Rectal smooth muscle tissue (tissue), 1 donor: Measurements from ENCODE around the gene PAK1.

Source experiments
- H3K27ac ChIP-seq: one replicate; pipeline ENCODE4 v1.7.0; 2013; ENCODE audit warnings: low read depth, low read length, inconsistent platforms
- H3K27me3 ChIP-seq: one replicate; pipeline ENCODE4 v1.7.0; 2013; ENCODE audit warnings: low read length; ENCODE audit not compliant: control insufficient read depth, insufficient read depth
- H3K36me3 ChIP-seq: one replicate; pipeline ENCODE4 v1.7.0; 2013; ENCODE audit warnings: low read length; ENCODE audit not compliant: control insufficient read depth, insufficient read depth
- H3K4me1 ChIP-seq: one replicate; pipeline ENCODE4 v1.7.0; 2013; ENCODE audit warnings: low read length; ENCODE audit not compliant: control insufficient read depth, insufficient read depth
- H3K4me3 ChIP-seq: one replicate; pipeline ENCODE4 v1.7.0; 2013; ENCODE audit warnings: low read length
- H3K9ac ChIP-seq: one replicate; pipeline ENCODE4 v1.7.0; 2013; ENCODE audit warnings: low read length

Gene PAK1

GRCh38 chr11:77409046-77409445 lies 64.8 kb downstream of the PAK1 start:
- H3K4me1 ChIP-seq: peaks cover 9% of the 10 kb centered on the region
- no peak overlapping the region for H3K27ac ChIP-seq
- H3K36me3 ChIP-seq: no peaks in the 10 kb centered on the region
- no peaks in the 10 kb centered on the region for H3K27me3 ChIP-seq
- H3K4me3 ChIP-seq: no peak overlapping the region
- no peak overlapping the region for H3K9ac ChIP-seq

DNA sequence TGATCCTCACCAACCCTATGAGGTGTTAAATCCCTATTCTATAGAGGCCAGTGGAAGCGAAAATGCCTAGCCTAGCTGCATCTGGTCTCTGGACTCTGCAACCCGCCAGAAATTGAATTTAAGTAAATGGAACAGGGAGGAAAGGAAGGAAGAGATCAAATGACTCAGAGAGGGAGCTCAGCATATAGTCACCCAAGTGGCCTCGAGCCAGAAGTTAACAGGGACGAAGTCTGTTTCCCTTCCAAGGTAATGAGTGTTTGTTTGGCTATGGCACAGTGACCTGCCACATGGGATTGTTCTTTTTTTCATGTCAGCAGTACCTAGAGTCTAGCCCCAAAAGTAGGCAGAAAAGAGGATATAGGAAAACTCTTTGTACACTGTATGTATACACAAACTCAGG lies 66.3 kb downstream of the PAK1 start:
- no peak overlapping the region for H3K4me3 ChIP-seq
- H3K36me3 ChIP-seq: no peaks in the 10 kb centered on the region
- H3K4me1 ChIP-seq: peaks cover 9% of the 10 kb centered on the region
- no peaks in the 10 kb centered on the region for H3K27me3 ChIP-seq
- H3K9ac ChIP-seq: no peak overlapping the region
- H3K27ac ChIP-seq: no peak overlapping the region

- Histone ChIP-seq H3K27ac (no peak overlapping the region), H3K4me1 (peaks cover 9% of the 10 kb centered on the region), H3K36me3 (no peaks in the 10 kb centered on the region), H3K9ac (no peak overlapping the region), H3K4me3 (no peak overlapping the region), H3K27me3 (no peaks in the 10 kb centered on the region)
Observed at GRCh38 chr11:77406396-77406795, 67.5 kb downstream of the PAK1 start.

- H3K27ac ChIP-seq: no peak overlapping the region
- H3K4me1 ChIP-seq: peaks cover 6% of the 10 kb centered on the region
- H3K4me3 ChIP-seq: no peak overlapping the region
- no peaks in the 10 kb centered on the region for H3K36me3 ChIP-seq
- H3K9ac ChIP-seq: no peak overlapping the region
- no peaks in the 10 kb centered on the region for H3K27me3 ChIP-seq
Observed at GRCh38 chr11:77403211-77403610, 70.7 kb downstream of the PAK1 start.

- no peak overlapping the region for H3K27ac ChIP-seq
- H3K36me3 ChIP-seq: no peaks in the 10 kb centered on the region
- H3K4me1 ChIP-seq: peaks cover 3% of the 10 kb centered on the region
- no peaks in the 10 kb centered on the region for H3K27me3 ChIP-seq
- H3K9ac ChIP-seq: no peak overlapping the region
- H3K4me3 ChIP-seq: no peak overlapping the region
Observed at GRCh38 chr11:77402218-77402556, 71.7 kb downstream of the PAK1 start.

DNA sequence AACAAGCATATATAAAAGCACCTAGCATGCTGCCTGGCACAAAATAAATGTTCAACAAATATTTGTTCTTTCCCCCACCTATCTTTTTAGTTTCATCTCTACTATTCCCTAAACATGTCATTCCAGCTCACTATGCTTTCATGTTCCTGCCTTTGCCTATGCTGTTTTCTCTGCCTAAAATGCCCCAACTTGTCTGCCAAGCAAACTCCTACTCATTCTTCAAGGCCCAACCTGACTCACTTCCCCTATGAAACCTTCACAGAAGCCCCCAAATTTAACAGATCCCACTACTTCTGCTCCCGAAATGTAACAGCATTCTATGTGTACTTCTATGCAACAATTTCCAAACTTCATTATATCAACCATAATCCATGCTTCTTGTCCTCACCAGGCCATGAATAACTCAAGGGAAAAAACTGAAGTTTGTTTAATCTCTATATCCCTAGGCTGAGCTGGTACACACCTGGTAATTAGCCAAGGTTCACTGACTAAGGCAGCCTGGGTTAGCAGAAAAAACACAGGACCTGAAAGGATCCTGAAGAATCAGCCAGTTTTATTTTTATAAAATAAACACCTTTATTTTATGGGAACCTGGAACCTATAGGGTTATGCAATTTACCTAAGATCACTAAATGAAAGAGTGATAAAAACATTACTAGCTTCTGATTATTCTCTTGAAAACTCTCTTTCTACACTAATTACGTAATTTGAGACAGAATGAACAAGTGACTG lies 72.2 kb downstream of the PAK1 start:
- no peak overlapping the region for H3K9ac ChIP-seq
- no peak overlapping the region for H3K4me3 ChIP-seq
- no peaks in the 10 kb centered on the region for H3K27me3 ChIP-seq
- H3K4me1 ChIP-seq: no peaks in the 10 kb centered on the region
- no peak overlapping the region for H3K27ac ChIP-seq
- no peaks in the 10 kb centered on the region for H3K36me3 ChIP-seq

GRCh38 chr11:77400775-77401449 lies 73.0 kb downstream of the PAK1 start:
- H3K27ac ChIP-seq: no peak overlapping the region
- H3K36me3 ChIP-seq: no peaks in the 10 kb centered on the region
- no peaks in the 10 kb centered on the region for H3K4me1 ChIP-seq
- H3K4me3 ChIP-seq: no peak overlapping the region
- no peaks in the 10 kb centered on the region for H3K27me3 ChIP-seq
- H3K9ac ChIP-seq: no peak overlapping the region

DNA sequence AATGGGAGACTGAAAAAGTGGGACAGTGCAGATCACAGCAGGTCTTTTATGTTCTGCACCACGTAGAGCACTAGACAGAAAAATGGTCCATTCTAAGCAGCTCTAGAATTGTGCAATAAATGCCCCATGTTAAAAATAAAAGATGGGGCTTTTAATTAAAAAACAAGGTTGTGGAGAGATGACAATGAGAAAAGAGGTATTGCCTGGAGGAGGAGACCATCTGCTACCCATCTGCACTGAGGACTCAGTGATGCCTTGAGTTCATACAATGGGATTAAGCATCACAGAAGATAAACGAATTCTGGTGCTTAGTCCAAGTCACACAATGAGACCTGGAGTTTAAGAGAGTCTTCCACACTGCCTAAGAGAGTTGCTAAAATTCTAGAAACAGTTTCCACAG lies 73.6 kb downstream of the PAK1 start:
- Histone ChIP-seq H3K4me3 (no peak overlapping the region), H3K36me3 (no peaks in the 10 kb centered on the region), H3K9ac (no peak overlapping the region), H3K27me3 (no peaks in the 10 kb centered on the region), H3K27ac (no peak overlapping the region), H3K4me1 (no peaks in the 10 kb centered on the region)

GRCh38 chr11:77397631-77398030 lies 76.3 kb downstream of the PAK1 start:
- no peak overlapping the region for H3K4me3 ChIP-seq
- peaks cover 2% of the 10 kb centered on the region for H3K4me1 ChIP-seq
- H3K36me3 ChIP-seq: no peaks in the 10 kb centered on the region
- H3K9ac ChIP-seq: no peak overlapping the region
- H3K27me3 ChIP-seq: no peaks in the 10 kb centered on the region
- H3K27ac ChIP-seq: no peak overlapping the region

DNA sequence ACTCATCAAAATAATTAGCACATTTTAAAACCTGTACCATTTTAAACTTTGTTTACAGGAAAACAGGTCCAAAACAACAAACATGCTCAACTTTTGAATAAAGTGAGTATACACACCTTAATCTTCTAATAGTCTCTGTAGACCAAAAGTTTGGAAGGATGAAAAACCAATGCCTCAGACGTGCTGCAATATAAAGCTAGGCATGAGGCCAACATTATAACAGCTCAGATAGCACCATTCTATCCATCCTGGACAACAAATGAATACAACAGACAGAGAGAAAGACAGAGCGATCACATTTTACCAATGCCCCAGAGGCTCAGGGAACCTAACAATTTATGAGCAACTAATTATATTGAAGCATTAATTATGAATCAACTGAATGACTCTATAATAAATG lies 77.0 kb downstream of the PAK1 start:
- Histone ChIP-seq H3K4me3 (no peak overlapping the region), H3K36me3 (no peaks in the 10 kb centered on the region), H3K4me1 (peaks cover 3% of the 10 kb centered on the region), H3K27me3 (no peaks in the 10 kb centered on the region), H3K27ac (no peak overlapping the region), H3K9ac (no peak overlapping the region)

DNA sequence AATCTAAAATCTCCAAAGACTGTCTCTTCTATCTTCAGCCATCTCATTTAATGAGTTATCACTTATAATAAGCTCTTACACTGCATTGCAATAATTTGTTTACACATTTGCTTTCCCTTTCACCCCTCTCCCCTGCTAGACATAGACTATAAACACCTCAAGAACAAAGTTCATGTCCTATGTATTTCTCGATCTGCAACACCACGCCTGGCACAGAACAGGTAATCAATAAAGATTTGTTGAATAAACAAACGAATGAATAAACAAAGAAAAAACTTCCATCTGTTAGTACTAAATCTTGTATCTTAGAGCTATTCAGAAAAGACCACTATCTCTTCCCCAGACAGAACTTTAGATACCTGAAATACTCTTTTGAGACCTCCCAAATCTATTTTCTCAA lies 77.6 kb downstream of the PAK1 start:
- no peak overlapping the region for H3K9ac ChIP-seq
- H3K27me3 ChIP-seq: no peaks in the 10 kb centered on the region
- no peaks in the 10 kb centered on the region for H3K36me3 ChIP-seq
- no peak overlapping the region for H3K27ac ChIP-seq
- peaks cover 3% of the 10 kb centered on the region for H3K4me1 ChIP-seq
- H3K4me3 ChIP-seq: no peak overlapping the region

DNA sequence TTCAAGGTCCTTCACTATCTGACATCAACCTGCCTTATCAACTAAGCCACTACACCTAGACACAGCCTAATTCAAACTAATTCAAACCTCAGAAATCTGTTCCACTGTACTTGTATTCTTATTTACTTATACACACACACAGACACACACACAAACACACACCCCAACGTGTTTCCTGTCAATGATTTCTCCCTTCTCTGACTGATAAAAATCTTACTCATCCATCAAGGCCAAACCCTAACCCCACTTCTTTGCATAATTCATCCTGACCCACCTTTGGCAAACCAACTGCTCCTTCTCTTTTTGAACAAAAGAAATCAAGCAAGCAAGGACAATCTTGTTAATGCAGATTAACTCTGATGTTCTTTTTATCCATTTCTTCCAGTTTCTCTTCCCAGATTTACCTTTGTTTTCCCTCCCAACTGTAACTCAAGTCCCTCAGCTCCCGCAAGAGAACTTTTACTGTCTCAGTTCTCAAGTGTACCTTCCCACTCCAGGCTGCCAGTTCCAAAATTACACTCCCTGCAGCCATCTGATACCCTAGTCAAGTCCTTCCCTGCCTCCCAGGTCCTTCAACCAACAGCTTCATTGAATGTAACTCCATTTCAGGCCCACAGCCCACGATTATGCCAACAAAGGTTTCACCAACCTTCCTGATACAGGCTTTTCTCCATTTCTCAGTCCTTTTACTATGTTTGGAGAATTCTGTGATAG lies 78.3 kb downstream of the PAK1 start:
- Histone ChIP-seq H3K4me1 (peaks cover 3% of the 10 kb centered on the region), H3K4me3 (no peak overlapping the region)

More for the DNA sequence above, 78.3 kb downstream of the PAK1 start:
- no peak overlapping the region for H3K27ac ChIP-seq
- H3K27me3 ChIP-seq: no peaks in the 10 kb centered on the region
- no peak overlapping the region for H3K9ac ChIP-seq
- no peaks in the 10 kb centered on the region for H3K36me3 ChIP-seq
